Erythroblast (primary cell): ENCODE results near the gene UBE2I.

Experiments used
- DNase-seq, 2 experiments: peaks; one replicate each; lab custom pipeline; 2025; lab: John Stamatoyannopoulos, UW
- GATA1 ChIP-seq: IDR thresholded peaks from 2 replicates; pipeline ENCODE4 v1.6.1; 2011; ENCODE audit warnings: low read depth, mild to moderate bottlenecking, control low read depth, low read length, moderate library complexity
- POLR2A ChIP-seq: IDR thresholded peaks from 2 replicates; pipeline ENCODE4 v1.6.1; 2011; ENCODE audit warnings: mild to moderate bottlenecking, low read length

Gene UBE2I

GRCh38 chr16:1272453-1273198 lies 36.8 kb upstream of the UBE2I start:
- TF ChIP-seq GATA1: no peak
- no peak for TF ChIP-seq POLR2A
- no peak for DNase-seq

DNA sequence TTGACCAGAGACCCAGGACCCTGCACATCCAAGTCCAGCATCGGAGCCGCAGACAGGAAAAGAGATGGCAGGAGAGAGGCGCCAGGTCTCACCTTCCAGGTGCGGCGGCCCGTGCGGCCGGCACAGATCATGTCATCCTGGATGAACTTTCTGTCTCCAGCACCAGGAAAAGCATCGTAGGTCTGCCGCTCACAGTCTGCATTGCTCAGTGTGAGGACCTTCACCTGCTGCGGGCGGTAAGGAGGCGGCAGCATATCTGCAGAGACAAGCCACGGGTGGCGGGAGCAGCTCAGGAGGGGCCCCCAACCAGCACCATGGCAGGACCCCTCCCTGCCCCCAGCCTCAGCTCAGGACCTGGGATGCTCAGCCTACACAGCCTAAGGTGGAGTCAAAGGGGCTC lies 35.6 kb upstream of the UBE2I start:
- TF ChIP-seq GATA1 (no peak), POLR2A (no peak)
- DNase-seq: no peak

GRCh38 chr16:1274767-1275166 lies 34.7 kb upstream of the UBE2I start:
- DNase-seq: peak in 1 of 2 experiments; percentile 43
- TF ChIP-seq GATA1: no peak
- no peak for TF ChIP-seq POLR2A

DNA sequence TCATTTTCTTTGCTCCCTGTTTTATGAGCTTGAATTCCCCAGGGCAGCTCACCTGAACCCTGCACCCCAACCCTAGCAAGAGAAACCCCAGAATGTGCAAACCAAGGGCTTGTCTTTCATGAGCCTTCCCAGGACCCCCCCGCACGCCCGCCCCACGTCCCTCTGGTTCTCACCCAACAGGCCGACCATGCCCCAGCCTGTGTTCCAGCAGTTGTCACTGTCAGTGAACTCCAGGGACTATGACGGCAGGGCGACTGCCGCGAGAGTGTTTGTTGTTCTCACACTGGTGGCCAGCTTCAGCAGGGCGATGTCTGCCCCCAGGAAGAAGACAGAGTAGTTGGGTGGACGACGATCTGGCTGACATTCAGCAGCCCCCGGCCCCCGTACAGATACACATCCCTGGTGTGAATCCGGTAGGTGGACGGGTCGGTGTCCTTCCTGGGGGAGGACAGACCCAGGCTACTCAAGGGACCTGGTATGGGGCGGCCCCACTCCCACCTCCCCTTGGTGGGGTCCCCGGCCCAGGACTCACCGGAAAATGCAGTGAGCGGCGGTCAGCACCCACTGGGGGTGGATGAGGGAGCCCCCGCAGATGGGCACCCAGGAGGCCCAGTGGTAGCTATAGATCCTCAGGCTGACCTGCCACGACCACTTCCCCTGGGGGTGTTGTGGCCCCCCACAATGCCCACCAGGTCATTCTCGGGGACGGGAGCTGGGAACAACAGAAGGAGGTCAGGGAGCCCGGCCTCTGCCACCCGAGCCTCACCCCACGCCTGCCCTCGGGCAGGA lies 33.5 kb upstream of the UBE2I start:
- no peak for DNase-seq
- TF ChIP-seq POLR2A (no peak), GATA1 (no peak)

DNA sequence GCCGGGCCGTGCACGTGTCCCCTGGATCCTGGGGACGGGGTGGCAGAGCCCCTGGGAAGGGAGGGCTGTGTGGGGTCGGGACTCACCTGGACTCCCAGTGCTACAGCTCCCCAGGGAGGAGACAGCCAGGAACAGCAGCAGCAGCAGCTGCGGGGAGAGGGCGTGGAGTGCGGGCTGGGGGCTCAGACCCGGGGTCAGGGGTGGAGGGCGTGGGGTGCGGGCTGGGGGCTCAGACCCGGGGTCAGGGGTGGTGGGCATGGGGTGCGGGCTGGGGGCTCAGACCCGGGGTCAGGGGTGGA lies 32.9 kb upstream of the UBE2I start:
- TF ChIP-seq POLR2A: no peak
- no peak for TF ChIP-seq GATA1
- no peak for DNase-seq

DNA sequence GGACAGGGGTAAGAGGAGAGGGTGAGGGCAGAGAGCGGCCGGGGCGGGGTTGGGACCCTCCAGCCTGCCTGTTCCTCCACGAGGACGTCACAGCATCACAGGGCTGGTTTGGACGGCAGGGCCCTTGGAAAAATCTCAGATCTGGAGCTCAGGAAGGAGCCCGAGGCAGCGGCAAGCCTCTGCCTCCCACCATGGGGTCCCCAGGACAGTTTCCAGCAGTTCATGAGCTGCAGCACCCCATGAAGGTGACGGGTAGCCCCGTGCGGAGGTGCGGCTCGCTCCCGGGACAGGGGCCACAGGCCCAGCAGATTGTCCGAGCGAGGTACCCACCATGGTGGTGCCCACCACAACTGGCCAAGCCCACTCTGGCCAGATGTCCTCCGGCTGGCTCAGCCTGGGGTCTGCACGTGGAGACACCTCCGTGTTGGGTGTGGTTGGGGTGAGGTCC lies 32.3 kb upstream of the UBE2I start:
- no peak for TF ChIP-seq POLR2A
- no peak for TF ChIP-seq GATA1
- DNase-seq: no peak

GRCh38 chr16:1277617-1278282 lies 31.7 kb upstream of the UBE2I start:
- TF ChIP-seq POLR2A (no peak), GATA1 (no peak)
- no peak for DNase-seq

- TF ChIP-seq GATA1: no peak
- no peak for TF ChIP-seq POLR2A
- DNase-seq: no peak
These were observed 31.0 kb upstream of the UBE2I start for GRCh38 chr16:1278477-1278876.

GRCh38 chr16:1279081-1279944 lies 30.1 kb upstream of the UBE2I start:
- TF ChIP-seq POLR2A: no peak
- TF ChIP-seq GATA1: no peak
- no peak for DNase-seq

DNA sequence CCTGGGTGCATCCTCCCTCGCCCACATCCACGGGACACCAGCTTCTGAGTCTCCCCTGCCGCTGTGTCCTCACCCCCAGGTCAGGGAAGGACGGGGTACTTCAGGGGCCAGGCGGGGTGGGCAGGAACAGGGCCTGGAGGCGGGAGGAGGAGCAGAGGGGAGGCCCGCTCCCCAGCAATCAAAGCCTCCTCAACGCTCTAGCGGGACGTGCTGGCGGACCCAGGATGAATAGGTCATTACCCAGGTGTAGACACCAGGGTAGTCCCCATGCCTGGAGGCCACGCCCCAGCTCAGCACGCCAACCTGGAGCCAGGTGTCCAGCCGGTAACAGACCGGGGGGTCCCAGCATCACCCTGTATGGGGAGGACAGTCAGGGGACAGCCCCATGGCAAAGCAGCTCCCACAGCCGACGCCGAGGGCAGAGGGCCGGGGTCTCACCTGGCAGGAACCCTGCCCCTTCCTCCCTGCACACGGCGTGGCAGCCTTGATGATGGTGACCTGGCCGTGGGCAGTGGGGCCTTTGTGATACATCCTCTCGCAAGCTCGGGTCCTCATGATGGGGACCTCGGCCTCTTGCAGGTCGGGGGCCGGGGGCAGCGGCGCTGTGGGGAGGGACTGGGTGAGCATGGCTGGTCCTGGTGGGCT lies 29.4 kb upstream of the UBE2I start:
- TF ChIP-seq POLR2A (no peak), GATA1 (no peak)
- no peak for DNase-seq

DNA sequence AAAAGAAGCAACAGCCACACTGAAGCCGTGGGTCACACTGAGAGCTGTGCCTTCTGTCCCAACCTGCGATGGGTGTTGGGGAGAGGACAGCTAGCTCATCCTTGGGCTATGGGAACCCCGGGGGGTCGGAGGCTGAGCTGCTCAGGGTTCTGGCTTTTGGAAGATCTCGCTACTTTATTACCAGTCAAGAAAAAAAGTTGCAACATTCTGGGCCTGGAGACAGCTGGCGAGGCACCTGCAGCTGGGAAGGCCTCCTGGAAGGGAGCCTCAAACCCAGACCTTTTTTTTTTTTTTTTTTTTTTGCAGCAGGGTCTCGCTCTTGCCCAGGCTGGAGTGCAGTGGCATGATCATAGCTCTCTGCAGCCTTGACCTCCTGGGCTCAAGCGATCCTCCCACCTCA lies 28.7 kb upstream of the UBE2I start:
- TF ChIP-seq GATA1: no peak
- TF ChIP-seq POLR2A: no peak
- no peak for DNase-seq

- no peak for DNase-seq
- TF ChIP-seq GATA1 (no peak), POLR2A (no peak)
These were observed 27.9 kb upstream of the UBE2I start for GRCh38 chr16:1281517-1281916.
